Globus pallidus (tissue), 1 donor: ENCODE measurements around the gene ARMC6.

ENCODE experiments used
- DNase-seq: peaks from one replicate; pipeline ENCODE4 v3.0.0-alpha.2; 2015; ENCODE audit warnings: low spot score

ARMC6 gene

GRCh38 chr19:19033426-19034203, at the start of gene ARMC6, which contains the start of gene SUGP2:
Gene ARMC6 (plus strand): TSS chr19:19033603. CDS start chr19:19034210, 607 bp downstream.
Gene SUGP2 (minus strand): TSS chr19:19033517. CDS start chr19:19031071, 2,446 bp downstream.
- DNase-seq, result peak; percentile 83

GRCh38 chr19:18984251-18984650, 49.2 kb upstream of the ARMC6 start:
- no peak for DNase-seq

- DNase-seq, result peak; percentile 80
Measured at GRCh38 chr19:18985257-18985656, 48.1 kb upstream of the ARMC6 start.

- DNase-seq, result no peak
Measured at GRCh38 chr19:18987456-18987855, 45.9 kb upstream of the ARMC6 start.

- no peak for DNase-seq
Measured at GRCh38 chr19:18989316-18989715, 44.1 kb upstream of the ARMC6 start.

GRCh38 chr19:18990128-18990708, 43.2 kb upstream of the ARMC6 start:
- no peak for DNase-seq

- DNase-seq, result no peak
Measured at GRCh38 chr19:18991006-18991405, 42.4 kb upstream of the ARMC6 start.

GRCh38 chr19:18991468-18991867, 41.9 kb upstream of the ARMC6 start:
- no peak for DNase-seq

- no peak for DNase-seq
Measured at GRCh38 chr19:18992696-18993095, 40.7 kb upstream of the ARMC6 start.

- no peak for DNase-seq
Measured at GRCh38 chr19:18993115-18993514, 40.3 kb upstream of the ARMC6 start.

GRCh38 chr19:18995804-18996241, 37.6 kb upstream of the ARMC6 start:
- DNase-seq, result peak; percentile 93

GRCh38 chr19:18996351-18996750, 37.1 kb upstream of the ARMC6 start:
- DNase-seq, result no peak

- no peak for DNase-seq
Measured at GRCh38 chr19:18996796-18997394, 36.5 kb upstream of the ARMC6 start.

- DNase-seq, result no peak
Measured at GRCh38 chr19:18998276-18998675, 35.1 kb upstream of the ARMC6 start.

- DNase-seq, result no peak
Measured at GRCh38 chr19:18999016-18999758, 34.2 kb upstream of the ARMC6 start.

- no peak for DNase-seq
Measured at GRCh38 chr19:18999896-19000620, 33.3 kb upstream of the ARMC6 start.

GRCh38 chr19:19004144-19004543, 29.3 kb upstream of the ARMC6 start:
- no peak for DNase-seq

GRCh38 chr19:19006213-19006612, 27.2 kb upstream of the ARMC6 start:
- no peak for DNase-seq

GRCh38 chr19:19009951-19010350, 23.5 kb upstream of the ARMC6 start:
- DNase-seq, result no peak

GRCh38 chr19:19010551-19010950, 22.9 kb upstream of the ARMC6 start:
- no peak for DNase-seq

GRCh38 chr19:19021115-19021514, 12.3 kb upstream of the ARMC6 start:
- no peak for DNase-seq
